GM12878 (cell line): Measurements from ENCODE around the gene RPL32.

Experiments used
- CTCF ChIP-seq, 3 experiments: IDR thresholded peaks in 2 of 3; conservative IDR thresholded peaks in 1 of 3; 2 replicates each; pipeline ENCODE4 v1.5.1; 2011; ENCODE audit warnings: low read depth in 3 of 3, low read length in 3 of 3, mild to moderate bottlenecking in 3 of 3, control low read depth in 2 of 3, moderate library complexity in 2 of 3, inconsistent platforms in 1 of 3, mixed read lengths in 1 of 3; ENCODE audit not compliant: control insufficient read depth in 2 of 3, insufficient read depth in 1 of 3; ENCODE audit errors: extremely low read depth in 1 of 3
- EGR1 ChIP-seq, 2 experiments: IDR thresholded peaks; 1 replicate in 1 of 2; 2 replicates in 1 of 2; pipeline ENCODE4 v1.6.1; 2011 to 2012; ENCODE audit warnings: low read depth in 2 of 2, low read length in 2 of 2, borderline replicate concordance in 1 of 2, mild to moderate bottlenecking in 1 of 2, moderate library complexity in 1 of 2
- PBX3 ChIP-seq: IDR thresholded peaks from 2 replicates; pipeline ENCODE4 v1.6.1; 2011; ENCODE audit warnings: mild to moderate bottlenecking, low read depth, low read length, moderate library complexity; ENCODE audit not compliant: insufficient replicate concordance

GRCh38 chr3:12799525-12800440, 41.6 kb downstream of the RPL32 start:
- TF ChIP-seq PBX3 (no peak), CTCF (IDR thresholded peaks at IDR 0.05 in 2 of 3, conservative IDR thresholded peaks at IDR 0.05 in 1 of 3; ENCODE audit: control insufficient read depth in 2 of 3, extremely low read depth in 1 of 3, insufficient read depth in 1 of 3, low read depth in 3 of 3, low read length in 3 of 3) (no peak), EGR1 (IDR thresholded peaks at IDR 0.05; ENCODE audit: borderline replicate concordance in 1 of 2, low read depth in 2 of 2, low read length in 2 of 2) (no peak)
